HEK293 (cell line): ENCODE results near the gene CDPF1.

Experiments used
- GLIS1 ChIP-seq: fragments of 450-650 bp; formaldehyde crosslinking; IDR thresholded peaks from 2 replicates; pipeline ENCODE4 v1.5.1; 2016; ENCODE audit warnings: missing biosample characterization, missing genetic modification characterization
- SP7 ChIP-seq: fragments of 450-650 bp; formaldehyde crosslinking; IDR thresholded peaks from 2 replicates; pipeline ENCODE4 v1.5.1; 2016; ENCODE audit warnings: missing biosample characterization, missing genetic modification characterization
- ZBTB17 ChIP-seq: fragments of 450-650 bp; formaldehyde crosslinking; IDR thresholded peaks from 2 replicates; pipeline ENCODE4 v1.5.1; 2016; ENCODE audit warnings: missing biosample characterization, missing genetic modification characterization
- ZFP37 ChIP-seq: fragments of 450-650 bp; formaldehyde crosslinking; IDR thresholded peaks from 2 replicates; pipeline ENCODE4 v1.5.1; 2016; ENCODE audit warnings: missing biosample characterization, missing genetic modification characterization
- ZNF174 ChIP-seq: fragments of 450-650 bp; formaldehyde crosslinking; IDR thresholded peaks from 2 replicates; pipeline ENCODE4 v1.5.0; 2017; ENCODE audit warnings: missing biosample characterization, mild to moderate bottlenecking, missing genetic modification characterization
- ZSCAN16 ChIP-seq: fragments of 450-650 bp; formaldehyde crosslinking; IDR thresholded peaks from 2 replicates; pipeline ENCODE4 v1.5.1; 2016; ENCODE audit warnings: missing biosample characterization, missing genetic modification characterization
- TF ChIP-seq, protein P1 (sequence below): fragments of 450-650 bp; formaldehyde crosslinking; IDR thresholded peaks from 2 replicates; pipeline ENCODE4 v1.5.1; 2016; ENCODE audit warnings: missing biosample characterization, missing genetic modification characterization

DNA sequence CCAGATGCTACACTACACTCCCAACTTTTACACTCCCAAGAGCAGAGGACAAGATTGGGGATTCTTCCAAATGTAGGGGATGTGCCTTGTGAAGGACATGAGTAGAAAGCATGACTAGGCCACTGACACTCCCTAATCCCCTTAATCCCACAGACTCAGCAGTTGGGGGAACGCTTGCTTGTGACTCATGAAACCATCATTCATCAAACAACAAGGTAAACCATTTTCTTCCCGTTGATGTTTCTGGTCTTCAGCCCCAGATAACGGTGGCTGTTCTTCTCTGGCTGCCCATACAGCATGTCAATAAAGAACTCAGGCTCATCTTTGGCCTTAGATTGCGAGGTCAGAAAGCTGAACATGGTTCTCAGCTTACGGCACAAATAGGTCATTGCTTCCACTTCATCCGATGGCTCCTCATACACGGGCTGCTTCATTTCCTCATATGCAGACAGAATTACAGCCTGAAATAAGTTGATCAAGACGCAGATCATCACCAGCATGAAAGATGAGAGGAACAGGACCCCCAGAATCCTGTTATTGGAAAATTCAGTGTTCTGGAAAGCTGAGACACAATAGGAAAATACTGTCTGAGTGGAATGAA lies 6.4 kb upstream of the CDPF1 start:
- TF ChIP-seq, protein P1, sequence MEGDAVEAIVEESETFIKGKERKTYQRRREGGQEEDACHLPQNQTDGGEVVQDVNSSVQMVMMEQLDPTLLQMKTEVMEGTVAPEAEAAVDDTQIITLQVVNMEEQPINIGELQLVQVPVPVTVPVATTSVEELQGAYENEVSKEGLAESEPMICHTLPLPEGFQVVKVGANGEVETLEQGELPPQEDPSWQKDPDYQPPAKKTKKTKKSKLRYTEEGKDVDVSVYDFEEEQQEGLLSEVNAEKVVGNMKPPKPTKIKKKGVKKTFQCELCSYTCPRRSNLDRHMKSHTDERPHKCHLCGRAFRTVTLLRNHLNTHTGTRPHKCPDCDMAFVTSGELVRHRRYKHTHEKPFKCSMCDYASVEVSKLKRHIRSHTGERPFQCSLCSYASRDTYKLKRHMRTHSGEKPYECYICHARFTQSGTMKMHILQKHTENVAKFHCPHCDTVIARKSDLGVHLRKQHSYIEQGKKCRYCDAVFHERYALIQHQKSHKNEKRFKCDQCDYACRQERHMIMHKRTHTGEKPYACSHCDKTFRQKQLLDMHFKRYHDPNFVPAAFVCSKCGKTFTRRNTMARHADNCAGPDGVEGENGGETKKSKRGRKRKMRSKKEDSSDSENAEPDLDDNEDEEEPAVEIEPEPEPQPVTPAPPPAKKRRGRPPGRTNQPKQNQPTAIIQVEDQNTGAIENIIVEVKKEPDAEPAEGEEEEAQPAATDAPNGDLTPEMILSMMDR (tag by site-specific recombination), result no peak
- TF ChIP-seq GLIS1 (tag by site-specific recombination) (no peak), ZNF174 (tag by site-specific recombination) (no peak), SP7 (no peak), ZFP37 (tag by site-specific recombination) (no peak), ZSCAN16 (tag by site-specific recombination) (no peak), ZBTB17 (tag by site-specific recombination) (no peak)
